NCI-H460 (cell line): ENCODE results near the gene CDKN2C. TPM values are rescaled to one million over a fixed set of nuclear protein-coding genes. Genes with fewer than 3 reads are reported as not detected.

Experiments used
- DNase-seq: peaks from one replicate; pipeline ENCODE4 v3.0.0-alpha.2; 2016; ENCODE audit warnings: low read depth; ENCODE audit errors: extremely low read depth
- total RNA-seq: library from RNA; depleted of rRNA; stranded (reverse); fragments of >200 nt; shearing (Covaris generic); gene quantifications from 2 replicates; pipeline ENCODE4 v1.2.3, GENCODE V29; 2014; rRNA removed

The CDKN2C gene
- total RNA-seq, 1 experiment from 2014 or later = 6.7 TPM

DNA sequence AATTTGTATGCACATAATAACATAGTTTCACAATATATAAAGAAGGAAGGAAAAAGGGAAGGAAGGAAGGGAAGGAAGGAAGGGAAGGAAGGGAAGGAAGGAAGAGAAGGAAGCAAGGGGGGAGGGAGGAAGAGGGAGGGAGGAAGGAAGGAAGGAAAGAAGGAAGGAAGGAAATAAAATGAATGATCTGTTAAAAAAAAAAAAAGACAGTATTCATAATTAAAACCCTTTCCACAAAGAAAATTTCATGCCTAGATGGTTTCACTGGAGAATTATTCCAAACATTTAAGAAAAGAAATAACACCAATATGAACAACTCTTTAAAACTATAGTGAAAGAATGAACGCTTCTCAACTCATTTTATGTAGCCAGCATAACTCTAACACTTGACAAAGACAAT, 44.8 kb downstream of the CDKN2C start:
- DNase-seq = no peak

DNA sequence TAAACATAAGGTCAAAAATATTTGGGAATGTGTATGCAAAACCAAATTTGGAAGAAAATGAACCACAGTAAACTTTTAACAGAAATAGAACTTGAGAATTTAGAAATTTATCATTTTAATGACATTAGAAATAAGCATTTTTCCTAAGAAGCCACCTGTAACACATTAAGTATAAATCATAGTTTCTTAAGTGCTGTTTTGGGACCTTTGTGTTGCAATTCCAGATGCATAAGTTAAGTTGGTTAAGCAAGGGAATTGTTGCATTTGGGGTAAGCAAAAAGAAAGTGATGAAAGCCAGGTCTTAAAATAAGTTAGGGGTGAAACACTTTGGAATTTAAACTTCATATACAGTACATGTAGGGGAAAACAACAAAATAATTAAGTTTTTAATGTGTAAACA, 49.8 kb downstream of the CDKN2C start:
- DNase-seq = no peak

Other genes with a start within 250 kb of the CDKN2C start
- 58.6 and 65.7 TPM in 2 replicates for gene FAF1, start 10.0 kb upstream of the CDKN2C start, total RNA-seq
- gene C1orf185, start 132.0 kb downstream of the CDKN2C start, total RNA-seq = not detected in 2 replicates